ENCODE measurements around the gene SNRNP25. TPM values are rescaled to one million over a fixed set of nuclear protein-coding genes. Genes with fewer than 3 reads are reported as not detected.

Gene SNRNP25
- total and polyA plus RNA-seq, 9 of the 15 experiments (the other 6 are each of a cell fraction or from before 2014, with no cell fraction given) = 59.0 to 176 (median 108) TPM

DNA sequence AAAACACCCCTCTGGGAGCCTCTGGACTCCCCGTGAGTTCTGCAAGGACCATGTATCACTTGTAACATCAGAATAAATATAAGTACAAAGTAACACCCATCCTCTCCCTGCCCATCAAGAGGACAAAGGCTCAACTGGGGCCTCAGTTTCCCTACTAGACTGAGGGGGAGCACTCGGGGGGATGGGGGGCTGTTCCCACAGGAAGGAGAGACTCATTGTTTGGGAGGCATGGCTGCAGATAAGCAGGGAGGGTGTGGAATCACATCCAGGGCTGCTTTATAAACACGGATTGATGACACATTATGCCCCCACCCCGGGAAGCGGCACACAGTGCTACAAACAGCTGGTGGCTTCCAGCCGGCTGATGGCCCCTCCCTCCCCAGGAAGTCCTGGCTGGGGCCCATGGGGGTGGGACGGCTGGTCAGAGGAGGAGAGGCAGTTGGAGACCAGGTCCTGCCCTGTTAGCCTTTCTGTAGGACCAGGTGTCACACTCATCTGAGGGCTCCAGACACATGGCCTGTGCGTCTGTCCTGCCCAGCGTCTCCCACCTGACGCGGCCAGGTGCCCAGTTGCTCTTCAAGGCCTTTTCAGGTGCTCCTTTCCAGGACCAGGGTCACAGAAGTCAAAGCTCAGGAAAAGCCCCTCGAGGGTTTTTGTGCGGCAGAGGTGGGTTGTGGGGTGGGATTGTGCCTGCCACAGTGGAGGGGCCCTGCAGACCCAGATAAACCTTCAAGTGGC is 23.1 kb downstream of the SNRNP25 start (continued):
- TF ChIP-seq BHLHE40 (IDR thresholded peaks at IDR 0.05; ENCODE audit: low read length) (0 out of 2 replicates have a peak, but pooled peaks have one; percentile 33), SAP30 (IDR thresholded peaks at IDR 0.05; ENCODE audit: borderline replicate concordance, insufficient read depth, low read depth, low read length, poor library complexity, severe bottlenecking) (no peak), RCOR1 (IDR thresholded peaks at IDR 0.05; ENCODE audit: borderline replicate concordance in 1 of 2, low read depth in 2 of 2, low read length in 2 of 2) (peak in 1 of 2 experiments; percentile 67; a peak in 2 of 4 replicates), NR2F6 (CRISPR knock-in tag; IDR thresholded peaks at IDR 0.05) (no peak), MYNN (IDR thresholded peaks at IDR 0.05) (peak; percentile 54; the same call in 1 of the 2 replicates), MYNN (CRISPR knock-in tag; IDR thresholded peaks at IDR 0.05) (no peak), CBFA2T2 (conservative IDR thresholded peaks at IDR 0.05) (peak; percentile 45; the same call in 1 of the 2 replicates), RUNX1 (IDR thresholded peaks at IDR 0.05; ENCODE audit: low read depth) (0 out of 2 replicates have a peak, but pooled peaks have one; percentile 41), JUN (IDR thresholded peaks at IDR 0.05; ENCODE audit: borderline replicate concordance, low read depth, low read length) (peak; percentile 57; the same call in 1 of the 2 replicates), JUN (CRISPR knock-in tag; IDR thresholded peaks at IDR 0.05; ENCODE audit: borderline replicate concordance) (0 out of 2 replicates have a peak, but pooled peaks have one; percentile 45), FOXK1 (CRISPR knock-in tag; IDR thresholded peaks at IDR 0.05; ENCODE audit: borderline replicate concordance) (0 out of 2 replicates have a peak, but pooled peaks have one; percentile 75), DNMT1 (IDR thresholded peaks at IDR 0.05) (no peak), DACH1 (IDR thresholded peaks at IDR 0.05; ENCODE audit: partially characterized antibody) (peak; percentile 95), POLR2A (conservative IDR thresholded peaks at IDR 0.05) (peak; percentile 40; the same call in 1 of the 2 replicates), EGR1 (conservative IDR thresholded peaks at IDR 0.05) (peak; percentile 10; the same call in 1 of the 2 replicates), MTF1 (CRISPR knock-in tag; IDR thresholded peaks at IDR 0.05; ENCODE audit: borderline replicate concordance) (no peak), FOXA3 (CRISPR knock-in tag; conservative IDR thresholded peaks at IDR 0.05 in 1 of 2, IDR thresholded peaks at IDR 0.05 in 1 of 2) (no peak), CBFA2T3 (IDR thresholded peaks at IDR 0.05) (peak; percentile 61), ZNF316 (IDR thresholded peaks at IDR 0.05) (no peak), SIN3A (IDR thresholded peaks at IDR 0.05; ENCODE audit: borderline replicate concordance in 2 of 2, control insufficient read depth in 1 of 2, low read depth in 2 of 2, low read length in 2 of 2) (peak; percentile 83 to 95; a peak in 3 of 4 replicates)
- TF ChIP-seq, protein P1, sequence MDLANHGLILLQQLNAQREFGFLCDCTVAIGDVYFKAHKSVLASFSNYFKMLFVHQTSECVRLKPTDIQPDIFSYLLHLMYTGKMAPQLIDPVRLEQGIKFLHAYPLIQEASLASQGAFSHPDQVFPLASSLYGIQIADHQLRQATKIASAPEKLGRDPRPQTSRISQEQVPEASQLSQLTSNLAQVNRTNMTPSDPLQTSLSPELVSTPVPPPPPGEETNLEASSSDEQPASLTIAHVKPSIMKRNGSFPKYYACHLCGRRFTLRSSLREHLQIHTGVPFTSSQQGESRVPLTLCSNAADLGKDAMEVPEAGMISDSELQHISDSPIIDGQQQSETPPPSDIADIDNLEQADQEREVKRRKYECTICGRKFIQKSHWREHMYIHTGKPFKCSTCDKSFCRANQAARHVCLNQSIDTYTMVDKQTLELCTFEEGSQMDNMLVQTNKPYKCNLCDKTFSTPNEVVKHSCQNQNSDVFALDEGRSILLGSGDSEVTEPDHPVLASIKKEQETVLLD (IDR thresholded peaks at IDR 0.05) = no peak
